NCI-H2029 (cell line): Measurements from ENCODE around the gene LRCH4.

ENCODE experiments used
- DNase-seq: peaks from one replicate; lab custom pipeline; 2025; lab: John Stamatoyannopoulos, UW

The LRCH4 gene

GRCh38 chr7:100585511-100586265 is at the start of gene LRCH4:
Gene LRCH4, minus strand, starts transcription at chr7:100586129. Its CDS starts 29 bp downstream, at chr7:100586100.
- DNase-seq = peak; percentile 78

GRCh38 chr7:100632951-100633717 is 47.2 kb upstream of the LRCH4 start:
- no peak for DNase-seq

- no peak for DNase-seq
Measured at GRCh38 chr7:100630066-100630465, 44.1 kb upstream of the LRCH4 start.

GRCh38 chr7:100629117-100629716 is 43.3 kb upstream of the LRCH4 start:
- no peak for DNase-seq

GRCh38 chr7:100627238-100627549 is 41.3 kb upstream of the LRCH4 start:
- no peak for DNase-seq

- DNase-seq = peak; percentile 63
Measured at GRCh38 chr7:100626530-100627237, 40.8 kb upstream of the LRCH4 start.

GRCh38 chr7:100626055-100626454 is 40.1 kb upstream of the LRCH4 start:
- no peak for DNase-seq

- DNase-seq = no peak
Measured at GRCh38 chr7:100623951-100624824, 38.3 kb upstream of the LRCH4 start.

GRCh38 chr7:100621554-100621953 is 35.6 kb upstream of the LRCH4 start:
- DNase-seq = no peak

- no peak for DNase-seq
Measured at GRCh38 chr7:100620804-100621203, 34.9 kb upstream of the LRCH4 start.

GRCh38 chr7:100620239-100620638 is 34.3 kb upstream of the LRCH4 start:
- no peak for DNase-seq

- DNase-seq = no peak
Measured at GRCh38 chr7:100614308-100614861, 28.5 kb upstream of the LRCH4 start.

- DNase-seq = no peak
Measured at GRCh38 chr7:100613412-100614175, 27.7 kb upstream of the LRCH4 start.

GRCh38 chr7:100612730-100613390 is 26.9 kb upstream of the LRCH4 start:
- DNase-seq = no peak

GRCh38 chr7:100611983-100612729 is 26.2 kb upstream of the LRCH4 start, which contains the start of gene MOSPD3:
Gene MOSPD3, plus strand, starts transcription at chr7:100612540. Its CDS starts 252 bp downstream, at chr7:100612792.
- DNase-seq = peak; percentile 98

GRCh38 chr7:100609958-100610357 is 24.0 kb upstream of the LRCH4 start:
- DNase-seq = no peak

GRCh38 chr7:100607111-100607510 is 21.2 kb upstream of the LRCH4 start:
- DNase-seq = no peak

GRCh38 chr7:100606313-100606712 is 20.4 kb upstream of the LRCH4 start:
- DNase-seq = no peak
